ENCODE results near the gene ORM1. TPM values are rescaled to one million over a fixed set of nuclear protein-coding genes. Genes with fewer than 3 reads are reported as not detected.

Gene ORM1
- total and polyA plus RNA-seq, 10 donors, result 0.95 to 13.6 (median 2.7) TPM

GRCh38 chr9:114370251-114370967, 47.5 kb downstream of the ORM1 start:
- 57 to 77% (median 71%) methylated on average over 6 of the region's 6 CpGs for WGBS, 5 donors
- H3K36me3 ChIP-seq, result peaks cover 0 to 100% (median 43%) of the 10 kb centered on the region in 6 donors
- peak overlapping the region in 1 of 8 donors; percentile 64 for H3K4me3 ChIP-seq
- intact Hi-C loops (cut with DNase I; ENCODE audit: low total_unique reads), result no loop called here
- peak; percentile 77 for DNase-seq
- H3K9me3 ChIP-seq, result no peaks in the 10 kb centered on the region
- peaks cover 80 to 100% (median 100%) of the 10 kb centered on the region in 6 donors for H3K4me1 ChIP-seq
- H3K27me3 ChIP-seq (replicated peaks in 1 of 7), result no peaks in the 10 kb centered on the region
- H3K27ac ChIP-seq, result peak overlapping the region; percentile 76 to 99 (median 94)
- TF ChIP-seq POLR2AphosphoS5 (IDR thresholded peaks at IDR 0.05) (peak in 1 of 3 donors; percentile 18), POLR2A (IDR thresholded peaks at IDR 0.05) (no peak)
- TF ChIP-seq, protein P1, sequence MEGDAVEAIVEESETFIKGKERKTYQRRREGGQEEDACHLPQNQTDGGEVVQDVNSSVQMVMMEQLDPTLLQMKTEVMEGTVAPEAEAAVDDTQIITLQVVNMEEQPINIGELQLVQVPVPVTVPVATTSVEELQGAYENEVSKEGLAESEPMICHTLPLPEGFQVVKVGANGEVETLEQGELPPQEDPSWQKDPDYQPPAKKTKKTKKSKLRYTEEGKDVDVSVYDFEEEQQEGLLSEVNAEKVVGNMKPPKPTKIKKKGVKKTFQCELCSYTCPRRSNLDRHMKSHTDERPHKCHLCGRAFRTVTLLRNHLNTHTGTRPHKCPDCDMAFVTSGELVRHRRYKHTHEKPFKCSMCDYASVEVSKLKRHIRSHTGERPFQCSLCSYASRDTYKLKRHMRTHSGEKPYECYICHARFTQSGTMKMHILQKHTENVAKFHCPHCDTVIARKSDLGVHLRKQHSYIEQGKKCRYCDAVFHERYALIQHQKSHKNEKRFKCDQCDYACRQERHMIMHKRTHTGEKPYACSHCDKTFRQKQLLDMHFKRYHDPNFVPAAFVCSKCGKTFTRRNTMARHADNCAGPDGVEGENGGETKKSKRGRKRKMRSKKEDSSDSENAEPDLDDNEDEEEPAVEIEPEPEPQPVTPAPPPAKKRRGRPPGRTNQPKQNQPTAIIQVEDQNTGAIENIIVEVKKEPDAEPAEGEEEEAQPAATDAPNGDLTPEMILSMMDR (IDR thresholded peaks at IDR 0.05 in 8 of 11, conservative IDR thresholded peaks at IDR 0.05 in 3 of 11), result no peak

GRCh38 chr9:114370968-114371320, 48.0 kb downstream of the ORM1 start:
- 63 to 73% (median 69%) methylated on average over 2 to 4 of the region's 4 CpGs for WGBS, 5 donors
- Histone ChIP-seq H3K9me3 (no peaks in the 10 kb centered on the region), H3K27ac (peak overlapping the region; percentile 76 to 99 (median 94)), H3K4me1 (peaks cover 74 to 100% (median 97%) of the 10 kb centered on the region in 6 donors), H3K4me3 (peak overlapping the region in 1 of 8 donors; percentile 64), H3K36me3 (peaks cover 0 to 100% (median 39%) of the 10 kb centered on the region in 6 donors), H3K27me3 (replicated peaks in 1 of 7) (no peaks in the 10 kb centered on the region)
- TF ChIP-seq POLR2A (IDR thresholded peaks at IDR 0.05), result no peak
- no peak for TF ChIP-seq POLR2AphosphoS5 (IDR thresholded peaks at IDR 0.05)
- TF ChIP-seq, protein P1 (IDR thresholded peaks at IDR 0.05 in 8 of 11, conservative IDR thresholded peaks at IDR 0.05 in 3 of 11), result no peak
- intact Hi-C loops (cut with DNase I; ENCODE audit: low total_unique reads), result no loop called here
- DNase-seq, result peak; percentile 83

DNA sequence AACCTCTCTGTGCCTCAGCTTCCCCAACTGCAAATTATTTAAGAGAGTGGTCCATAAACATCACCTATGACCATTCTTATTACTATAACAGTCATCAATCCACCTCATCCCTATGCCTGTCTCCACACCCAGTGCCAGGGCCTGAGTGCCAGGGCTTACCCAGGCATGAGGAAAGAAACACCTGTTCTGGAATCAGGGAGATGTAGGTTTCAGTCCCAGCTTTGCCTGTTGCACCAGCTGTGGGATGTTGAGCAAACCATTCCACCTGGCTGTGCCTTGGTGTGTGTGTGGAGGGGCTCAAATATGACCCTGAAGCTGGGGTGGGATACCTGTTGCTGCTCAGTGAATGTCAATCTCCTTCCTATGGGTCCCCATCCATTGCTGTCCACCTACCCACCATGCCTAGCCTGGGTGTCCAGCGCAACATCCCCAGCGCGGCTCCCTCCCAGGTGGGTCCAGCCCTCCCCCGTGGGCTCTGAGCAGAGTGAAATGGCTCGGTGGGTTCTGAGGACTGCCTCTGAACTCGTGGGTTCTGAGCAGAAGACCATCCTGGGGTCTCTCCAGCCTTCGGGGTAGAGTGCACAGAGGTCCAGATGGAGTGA, 48.5 kb downstream of the ORM1 start:
- Histone ChIP-seq H3K36me3 (peaks cover 0 to 100% (median 39%) of the 10 kb centered on the region in 6 donors), H3K27ac (peak overlapping the region; percentile 76 to 99 (median 94)), H3K27me3 (replicated peaks in 1 of 7) (no peaks in the 10 kb centered on the region), H3K4me1 (peaks cover 70 to 100% (median 96%) of the 10 kb centered on the region in 6 donors), H3K4me3 (peak overlapping the region in 4 of 8 donors; percentile 13 to 64 (median 18)), H3K9me3 (no peaks in the 10 kb centered on the region)
- no peak for DNase-seq
- TF ChIP-seq POLR2A (IDR thresholded peaks at IDR 0.05) (no peak), POLR2AphosphoS5 (IDR thresholded peaks at IDR 0.05) (peak in 1 of 3 donors; percentile 78)
- intact Hi-C loops (cut with DNase I; ENCODE audit: low total_unique reads), result no loop called here
- WGBS, 5 donors, result 39 to 80% (median 59%) methylated on average over 2 to 7 of the region's 7 CpGs

GRCh38 chr9:114371973-114372917, 49.3 kb downstream of the ORM1 start:
- DNase-seq, result peak; percentile 86
- H3K36me3 ChIP-seq, result peaks cover 0 to 100% (median 45%) of the 10 kb centered on the region in 6 donors
- peak overlapping the region in 5 of 8 donors; percentile 10 to 64 (median 13) for H3K4me3 ChIP-seq
- H3K27ac ChIP-seq, result peak overlapping the region; percentile 76 to 99 (median 94)
- H3K4me1 ChIP-seq, result peaks cover 67 to 100% (median 96%) of the 10 kb centered on the region in 6 donors
- 7 to 15% (median 11%) methylated on average over 13 to 14 of the region's 14 CpGs for WGBS, 5 donors
- intact Hi-C loops (cut with DNase I; ENCODE audit: low total_unique reads), result no loop called here
- H3K9me3 ChIP-seq, result no peaks in the 10 kb centered on the region
- TF ChIP-seq POLR2AphosphoS5 (IDR thresholded peaks at IDR 0.05) (peak; percentile 32 to 93 (median 65)), POLR2A (IDR thresholded peaks at IDR 0.05) (peak in 1 of 3 donors; percentile 18)
- TF ChIP-seq, protein P1 (IDR thresholded peaks at IDR 0.05 in 8 of 11, conservative IDR thresholded peaks at IDR 0.05 in 3 of 11), result no peak
- no peaks in the 10 kb centered on the region for H3K27me3 ChIP-seq (replicated peaks in 1 of 7)
